ENCODE measurements around the gene NUDT6. TPM values are rescaled to one million over a fixed set of nuclear protein-coding genes. Genes with fewer than 3 reads are reported as not detected.

The NUDT6 gene
- total and polyA plus RNA-seq, 12 donors, result 7.7 to 25.1 (median 14.9) TPM

DNA sequence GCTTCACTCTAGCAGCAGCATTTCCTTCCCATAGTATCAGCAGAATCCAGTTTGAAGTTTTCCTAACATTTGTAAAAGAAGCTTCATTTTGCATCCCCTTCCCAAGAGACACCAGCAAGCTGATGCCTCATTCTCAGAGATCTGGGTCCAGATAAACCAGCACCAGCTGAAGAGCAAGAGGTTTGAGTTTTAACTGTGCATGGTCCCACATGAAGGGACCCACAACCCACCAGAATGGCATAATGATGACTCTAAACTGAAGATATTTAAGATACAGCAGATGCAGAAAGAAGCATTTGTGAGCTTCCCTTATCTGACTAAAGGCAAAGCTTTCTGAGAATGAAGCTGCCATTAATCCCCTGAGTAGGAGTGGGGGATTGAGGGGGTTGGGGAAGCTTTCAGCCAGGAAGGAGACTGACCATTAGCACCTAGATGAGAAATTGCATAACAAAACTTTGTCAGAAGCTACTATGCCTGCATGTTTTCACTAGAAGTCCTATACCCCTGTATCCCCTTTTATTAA, 18.6 kb downstream of the NUDT6 start:
- H3K36me3 ChIP-seq, result peaks cover 0 to 18% (median 0%) of the 10 kb centered on the region in 9 donors
- no peaks in the 10 kb centered on the region for H3K9me3 ChIP-seq
- H3K4me1 ChIP-seq, result no peaks in the 10 kb centered on the region
- no peaks in the 10 kb centered on the region for H3K27me3 ChIP-seq
- ATAC-seq (no peak), DNase-seq (no peak)
- H3K27ac ChIP-seq, result no peak overlapping the region
- intact Hi-C loops (cut with DNase I), result no loop called here
- TF ChIP-seq, protein P1, sequence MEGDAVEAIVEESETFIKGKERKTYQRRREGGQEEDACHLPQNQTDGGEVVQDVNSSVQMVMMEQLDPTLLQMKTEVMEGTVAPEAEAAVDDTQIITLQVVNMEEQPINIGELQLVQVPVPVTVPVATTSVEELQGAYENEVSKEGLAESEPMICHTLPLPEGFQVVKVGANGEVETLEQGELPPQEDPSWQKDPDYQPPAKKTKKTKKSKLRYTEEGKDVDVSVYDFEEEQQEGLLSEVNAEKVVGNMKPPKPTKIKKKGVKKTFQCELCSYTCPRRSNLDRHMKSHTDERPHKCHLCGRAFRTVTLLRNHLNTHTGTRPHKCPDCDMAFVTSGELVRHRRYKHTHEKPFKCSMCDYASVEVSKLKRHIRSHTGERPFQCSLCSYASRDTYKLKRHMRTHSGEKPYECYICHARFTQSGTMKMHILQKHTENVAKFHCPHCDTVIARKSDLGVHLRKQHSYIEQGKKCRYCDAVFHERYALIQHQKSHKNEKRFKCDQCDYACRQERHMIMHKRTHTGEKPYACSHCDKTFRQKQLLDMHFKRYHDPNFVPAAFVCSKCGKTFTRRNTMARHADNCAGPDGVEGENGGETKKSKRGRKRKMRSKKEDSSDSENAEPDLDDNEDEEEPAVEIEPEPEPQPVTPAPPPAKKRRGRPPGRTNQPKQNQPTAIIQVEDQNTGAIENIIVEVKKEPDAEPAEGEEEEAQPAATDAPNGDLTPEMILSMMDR (IDR thresholded peaks at IDR 0.05), result no peak
- H3K4me3 ChIP-seq, result no peak overlapping the region

DNA sequence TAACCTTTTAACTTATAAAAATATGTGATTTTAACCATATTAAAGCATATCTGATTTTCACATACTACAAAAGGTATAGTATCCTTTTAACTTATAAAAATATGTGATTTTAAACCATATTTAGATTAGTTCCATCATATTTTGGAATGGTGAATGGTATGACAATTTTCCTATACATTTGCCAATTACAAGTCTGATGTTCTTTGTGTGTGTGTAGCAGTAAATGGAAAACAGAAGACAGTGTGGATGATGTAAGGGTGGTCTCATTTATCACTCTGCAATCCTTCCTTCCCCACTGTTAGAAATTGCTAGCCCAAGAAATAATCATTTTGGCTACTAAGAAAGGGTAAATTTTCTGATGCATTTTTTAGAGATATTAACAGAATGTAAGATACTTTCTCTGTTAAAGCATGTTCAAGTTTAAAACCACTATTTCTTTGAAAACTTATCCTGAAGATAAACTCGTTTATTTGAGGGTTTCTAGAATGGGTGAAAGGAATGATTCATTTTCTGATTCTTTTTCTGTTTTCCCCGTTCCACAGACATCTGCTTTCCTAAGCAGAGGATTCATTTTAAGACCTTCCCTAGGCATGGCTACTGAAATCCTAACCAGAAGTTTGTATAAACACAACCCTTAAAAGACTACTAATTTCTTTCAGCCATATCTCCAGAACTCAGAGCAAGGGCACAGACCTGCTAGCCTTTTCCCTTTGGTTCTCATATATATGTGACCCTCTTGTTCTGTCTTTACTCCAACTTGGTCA, 21.0 kb downstream of the NUDT6 start:
- TF ChIP-seq, protein P1 (IDR thresholded peaks at IDR 0.05), result no peak
- H3K9me3 ChIP-seq, result no peaks in the 10 kb centered on the region
- H3K27me3 ChIP-seq, result no peaks in the 10 kb centered on the region
- H3K36me3 ChIP-seq, result peaks cover 0 to 25% (median 0%) of the 10 kb centered on the region in 9 donors
- WGBS, 2 donors, result 80 to 86% methylated on average over 2 of the region's 2 CpGs
- ATAC-seq (no peak), DNase-seq (no peak)
- no peak overlapping the region for H3K27ac ChIP-seq
- intact Hi-C loops (cut with DNase I), result no loop called here
- peaks cover 0 to 6% (median 0%) of the 10 kb centered on the region in 9 donors for H3K4me1 ChIP-seq
- no peak overlapping the region for H3K4me3 ChIP-seq

DNA sequence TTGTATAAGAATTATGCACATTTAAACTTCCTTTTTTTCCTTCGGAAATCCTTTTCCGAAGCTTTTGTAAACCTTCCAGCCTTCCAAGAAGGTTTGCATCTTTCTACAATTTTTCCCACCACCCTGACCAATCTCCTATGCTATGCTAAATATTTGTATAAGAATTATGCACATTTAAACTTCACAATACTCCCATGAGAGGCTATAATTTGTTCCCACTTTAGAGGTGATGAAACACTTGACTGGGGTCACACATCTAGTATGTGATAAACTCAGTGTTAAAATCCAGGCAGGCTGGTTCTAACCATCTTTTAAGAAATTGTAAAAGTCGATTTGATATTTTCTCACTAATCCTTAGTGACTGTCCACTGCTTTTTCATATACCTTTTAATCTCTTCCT, 22.1 kb downstream of the NUDT6 start:
- WGBS, 2 donors, result 76 to 82% methylated on average over 3 of the region's 3 CpGs
- intact Hi-C loops (cut with DNase I), result no loop called here
- ATAC-seq, result no peak

DNA sequence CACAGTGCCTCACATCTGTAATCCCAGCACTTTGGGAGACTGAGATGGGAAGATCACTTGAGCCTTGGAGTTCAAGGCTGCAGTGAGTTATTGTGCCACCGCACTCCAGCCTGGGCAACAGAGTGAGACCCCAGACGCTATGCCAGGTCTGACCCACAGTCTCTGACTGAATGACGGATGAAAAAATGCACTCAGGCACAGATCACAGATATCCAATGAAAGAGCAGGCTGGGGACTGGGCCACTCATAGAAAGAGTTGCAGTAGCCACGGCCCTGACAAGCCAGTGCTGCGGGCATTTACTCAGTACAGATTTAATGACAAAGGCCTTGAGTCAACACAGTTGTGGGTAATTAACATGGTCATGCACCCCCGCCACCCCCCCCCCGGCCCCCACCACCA, 22.7 kb downstream of the NUDT6 start:
- WGBS, 2 donors, result 82 to 93% methylated on average over 7 of the region's 7 CpGs
- Histone ChIP-seq H3K36me3 (peaks cover 0 to 24% (median 0%) of the 10 kb centered on the region in 9 donors), H3K4me3 (no peak overlapping the region), H3K4me1 (peaks cover 0 to 14% (median 3%) of the 10 kb centered on the region in 9 donors), H3K9me3 (no peaks in the 10 kb centered on the region), H3K27ac (no peak overlapping the region), H3K27me3 (no peaks in the 10 kb centered on the region)
- no peak for ATAC-seq
- no peak for DNase-seq
- intact Hi-C loops (cut with DNase I), result no loop called here
- TF ChIP-seq, protein P1 (IDR thresholded peaks at IDR 0.05), result no peak

More for the DNA sequence above, 22.1 kb downstream of the NUDT6 start:
- Histone ChIP-seq H3K27ac (no peak overlapping the region), H3K4me1 (peaks cover 0 to 14% (median 3%) of the 10 kb centered on the region in 9 donors), H3K27me3 (no peaks in the 10 kb centered on the region), H3K4me3 (no peak overlapping the region), H3K36me3 (peaks cover 0 to 23% (median 0%) of the 10 kb centered on the region in 9 donors), H3K9me3 (no peaks in the 10 kb centered on the region)
- TF ChIP-seq, protein P1 (IDR thresholded peaks at IDR 0.05), result no peak
- DNase-seq, result no peak

Data from heart right ventricle (tissue), 16 donors.